ENCODE results near the gene ARMC7. TPM values are rescaled to one million over a fixed set of nuclear protein-coding genes. Genes with fewer than 3 reads are reported as not detected.

ARMC7 gene
- total and polyA plus RNA-seq, 2 of the 13 experiments (the other 11 are each of a cell fraction or from before 2014, with no cell fraction given) = 3.9 to 4.2 TPM

- TF ChIP-seq KDM3A (CRISPR knock-in tag; IDR thresholded peaks at IDR 0.05; ENCODE audit: low read depth) = peak; percentile 79
- no peak for TF ChIP-seq ZNF777 (CRISPR knock-in tag; IDR thresholded peaks at IDR 0.05)
- peak; percentile 60; the same call in 1 of the 2 replicates for TF ChIP-seq HMG20A (CRISPR knock-in tag; IDR thresholded peaks at IDR 0.05; ENCODE audit: borderline replicate concordance)
- TF ChIP-seq ZMAT3 (CRISPR knock-in tag; conservative IDR thresholded peaks at IDR 0.05) = no peak
- TF ChIP-seq, protein P1, sequence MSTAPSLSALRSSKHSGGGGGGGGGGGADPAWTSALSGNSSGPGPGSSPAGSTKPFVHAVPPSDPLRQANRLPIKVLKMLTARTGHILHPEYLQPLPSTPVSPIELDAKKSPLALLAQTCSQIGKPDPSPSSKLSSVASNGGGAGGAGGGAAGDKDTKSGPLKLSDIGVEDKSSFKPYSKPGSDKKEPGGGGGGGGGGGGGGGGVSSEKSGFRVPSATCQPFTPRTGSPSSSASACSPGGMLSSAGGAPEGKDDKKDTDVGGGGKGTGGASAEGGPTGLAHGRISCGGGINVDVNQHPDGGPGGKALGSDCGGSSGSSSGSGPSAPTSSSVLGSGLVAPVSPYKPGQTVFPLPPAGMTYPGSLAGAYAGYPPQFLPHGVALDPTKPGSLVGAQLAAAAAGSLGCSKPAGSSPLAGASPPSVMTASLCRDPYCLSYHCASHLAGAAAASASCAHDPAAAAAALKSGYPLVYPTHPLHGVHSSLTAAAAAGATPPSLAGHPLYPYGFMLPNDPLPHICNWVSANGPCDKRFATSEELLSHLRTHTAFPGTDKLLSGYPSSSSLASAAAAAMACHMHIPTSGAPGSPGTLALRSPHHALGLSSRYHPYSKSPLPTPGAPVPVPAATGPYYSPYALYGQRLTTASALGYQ (CRISPR knock-in tag; IDR thresholded peaks at IDR 0.05) = no peak
- no peak for TF ChIP-seq ZNF749 (CRISPR knock-in tag; IDR thresholded peaks at IDR 0.05; ENCODE audit: borderline replicate concordance)
- TF ChIP-seq ZHX1 (CRISPR knock-in tag; IDR thresholded peaks at IDR 0.05; ENCODE audit: low read depth) = no peak; the same call in 1 of the 2 replicates
- TF ChIP-seq PHF21A (CRISPR knock-in tag; IDR thresholded peaks at IDR 0.05) = 0 out of 2 replicates have a peak, but pooled peaks have one; percentile 64
- TF ChIP-seq, protein P2, sequence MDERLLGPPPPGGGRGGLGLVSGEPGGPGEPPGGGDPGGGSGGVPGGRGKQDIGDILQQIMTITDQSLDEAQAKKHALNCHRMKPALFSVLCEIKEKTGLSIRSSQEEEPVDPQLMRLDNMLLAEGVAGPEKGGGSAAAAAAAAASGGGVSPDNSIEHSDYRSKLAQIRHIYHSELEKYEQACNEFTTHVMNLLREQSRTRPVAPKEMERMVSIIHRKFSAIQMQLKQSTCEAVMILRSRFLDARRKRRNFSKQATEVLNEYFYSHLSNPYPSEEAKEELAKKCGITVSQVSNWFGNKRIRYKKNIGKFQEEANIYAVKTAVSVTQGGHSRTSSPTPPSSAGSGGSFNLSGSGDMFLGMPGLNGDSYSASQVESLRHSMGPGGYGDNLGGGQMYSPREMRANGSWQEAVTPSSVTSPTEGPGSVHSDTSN (CRISPR knock-in tag; IDR thresholded peaks at IDR 0.05) = no peak
- peak; percentile 79 for TF ChIP-seq RBM39 (IDR thresholded peaks at IDR 0.05; ENCODE audit: low read depth, low read length, poor library complexity, severe bottlenecking)
- no peak for TF ChIP-seq ELF4 (CRISPR knock-in tag; IDR thresholded peaks at IDR 0.05; ENCODE audit: borderline replicate concordance)
- no peak for TF ChIP-seq PHF20 (CRISPR knock-in tag; IDR thresholded peaks at IDR 0.05)
- TF ChIP-seq, protein P3, sequence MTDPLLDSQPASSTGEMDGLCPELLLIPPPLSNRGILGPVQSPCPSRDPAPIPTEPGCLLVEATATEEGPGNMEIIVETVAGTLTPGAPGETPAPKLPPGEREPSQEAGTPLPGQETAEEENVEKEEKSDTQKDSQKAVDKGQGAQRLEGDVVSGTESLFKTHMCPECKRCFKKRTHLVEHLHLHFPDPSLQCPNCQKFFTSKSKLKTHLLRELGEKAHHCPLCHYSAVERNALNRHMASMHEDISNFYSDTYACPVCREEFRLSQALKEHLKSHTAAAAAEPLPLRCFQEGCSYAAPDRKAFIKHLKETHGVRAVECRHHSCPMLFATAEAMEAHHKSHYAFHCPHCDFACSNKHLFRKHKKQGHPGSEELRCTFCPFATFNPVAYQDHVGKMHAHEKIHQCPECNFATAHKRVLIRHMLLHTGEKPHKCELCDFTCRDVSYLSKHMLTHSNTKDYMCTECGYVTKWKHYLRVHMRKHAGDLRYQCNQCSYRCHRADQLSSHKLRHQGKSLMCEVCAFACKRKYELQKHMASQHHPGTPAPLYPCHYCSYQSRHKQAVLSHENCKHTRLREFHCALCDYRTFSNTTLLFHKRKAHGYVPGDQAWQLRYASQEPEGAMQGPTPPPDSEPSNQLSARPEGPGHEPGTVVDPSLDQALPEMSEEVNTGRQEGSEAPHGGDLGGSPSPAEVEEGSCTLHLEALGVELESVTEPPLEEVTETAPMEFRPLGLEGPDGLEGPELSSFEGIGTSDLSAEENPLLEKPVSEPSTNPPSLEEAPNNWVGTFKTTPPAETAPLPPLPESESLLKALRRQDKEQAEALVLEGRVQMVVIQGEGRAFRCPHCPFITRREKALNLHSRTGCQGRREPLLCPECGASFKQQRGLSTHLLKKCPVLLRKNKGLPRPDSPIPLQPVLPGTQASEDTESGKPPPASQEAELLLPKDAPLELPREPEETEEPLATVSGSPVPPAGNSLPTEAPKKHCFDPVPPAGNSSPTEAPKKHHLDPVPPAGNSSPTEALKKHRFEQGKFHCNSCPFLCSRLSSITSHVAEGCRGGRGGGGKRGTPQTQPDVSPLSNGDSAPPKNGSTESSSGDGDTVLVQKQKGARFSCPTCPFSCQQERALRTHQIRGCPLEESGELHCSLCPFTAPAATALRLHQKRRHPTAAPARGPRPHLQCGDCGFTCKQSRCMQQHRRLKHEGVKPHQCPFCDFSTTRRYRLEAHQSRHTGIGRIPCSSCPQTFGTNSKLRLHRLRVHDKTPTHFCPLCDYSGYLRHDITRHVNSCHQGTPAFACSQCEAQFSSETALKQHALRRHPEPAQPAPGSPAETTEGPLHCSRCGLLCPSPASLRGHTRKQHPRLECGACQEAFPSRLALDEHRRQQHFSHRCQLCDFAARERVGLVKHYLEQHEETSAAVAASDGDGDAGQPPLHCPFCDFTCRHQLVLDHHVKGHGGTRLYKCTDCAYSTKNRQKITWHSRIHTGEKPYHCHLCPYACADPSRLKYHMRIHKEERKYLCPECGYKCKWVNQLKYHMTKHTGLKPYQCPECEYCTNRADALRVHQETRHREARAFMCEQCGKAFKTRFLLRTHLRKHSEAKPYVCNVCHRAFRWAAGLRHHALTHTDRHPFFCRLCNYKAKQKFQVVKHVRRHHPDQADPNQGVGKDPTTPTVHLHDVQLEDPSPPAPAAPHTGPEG (CRISPR knock-in tag; IDR thresholded peaks at IDR 0.05) = no peak
- TF ChIP-seq HNF1B (CRISPR knock-in tag; IDR thresholded peaks at IDR 0.05) = no peak; the same call in 1 of the 2 replicates
- TF ChIP-seq, protein P4, sequence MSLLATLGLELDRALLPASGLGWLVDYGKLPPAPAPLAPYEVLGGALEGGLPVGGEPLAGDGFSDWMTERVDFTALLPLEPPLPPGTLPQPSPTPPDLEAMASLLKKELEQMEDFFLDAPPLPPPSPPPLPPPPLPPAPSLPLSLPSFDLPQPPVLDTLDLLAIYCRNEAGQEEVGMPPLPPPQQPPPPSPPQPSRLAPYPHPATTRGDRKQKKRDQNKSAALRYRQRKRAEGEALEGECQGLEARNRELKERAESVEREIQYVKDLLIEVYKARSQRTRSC (CRISPR knock-in tag; IDR thresholded peaks at IDR 0.05; ENCODE audit: low read depth) = no peak
Measured at GRCh38 chr17:75077072-75077495, 32.7 kb upstream of the ARMC7 start (continued).
